GM12891 (cell line): ENCODE measurements around the gene C1GALT1.

Source experiments
- POLR2A ChIP-seq: IDR thresholded peaks from 2 replicates; pipeline ENCODE4 v1.6.1; 2011; ENCODE audit warnings: low read depth, low read length, control low read depth
- POLR2AphosphoS5 ChIP-seq: IDR thresholded peaks from 2 replicates; pipeline ENCODE4 v1.6.1; 2011; ENCODE audit warnings: low read depth, low read length, control low read depth
- POU2F2 ChIP-seq: IDR thresholded peaks from 2 replicates; pipeline ENCODE4 v1.6.1; 2011; ENCODE audit warnings: low read depth, mild to moderate bottlenecking, control low read depth, low read length, moderate library complexity
- SPI1 ChIP-seq: IDR thresholded peaks from 2 replicates; pipeline ENCODE4 v1.6.1; 2011; ENCODE audit warnings: low read depth, low read length, control low read depth
- TAF1 ChIP-seq: IDR thresholded peaks from 2 replicates; pipeline ENCODE4 v1.6.1; 2011; ENCODE audit warnings: low read depth, low read length, control low read depth

GRCh38 chr7:7159063-7159658 is 23.2 kb upstream of the C1GALT1 start:
- no peak for TF ChIP-seq POU2F2
- no peak for TF ChIP-seq POLR2AphosphoS5
- TF ChIP-seq POLR2A: no peak
- TF ChIP-seq TAF1: no peak
- TF ChIP-seq SPI1: no peak
